ENCODE results near the gene KCTD1.

DNA sequence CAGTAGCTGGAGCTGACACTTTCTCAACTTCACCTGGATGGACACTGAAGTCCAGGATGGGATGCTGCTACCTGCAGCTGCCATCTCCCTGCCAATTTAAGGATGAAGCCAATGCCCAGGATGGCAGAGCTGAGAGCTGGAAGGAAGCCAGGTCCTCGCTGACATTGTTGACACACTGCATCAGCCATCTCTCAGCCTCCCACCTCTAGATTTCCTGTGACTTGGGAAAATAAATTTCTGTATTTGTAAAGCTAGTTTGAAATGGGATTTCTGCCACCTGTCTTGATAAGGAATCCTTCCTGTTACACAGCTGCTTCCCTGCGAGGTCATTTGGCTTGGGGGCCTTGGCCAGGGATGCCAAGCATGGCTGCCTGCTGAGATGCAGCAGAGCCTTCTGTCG is 43.5 kb downstream of the KCTD1 start:
- TF ChIP-seq, protein P1, sequence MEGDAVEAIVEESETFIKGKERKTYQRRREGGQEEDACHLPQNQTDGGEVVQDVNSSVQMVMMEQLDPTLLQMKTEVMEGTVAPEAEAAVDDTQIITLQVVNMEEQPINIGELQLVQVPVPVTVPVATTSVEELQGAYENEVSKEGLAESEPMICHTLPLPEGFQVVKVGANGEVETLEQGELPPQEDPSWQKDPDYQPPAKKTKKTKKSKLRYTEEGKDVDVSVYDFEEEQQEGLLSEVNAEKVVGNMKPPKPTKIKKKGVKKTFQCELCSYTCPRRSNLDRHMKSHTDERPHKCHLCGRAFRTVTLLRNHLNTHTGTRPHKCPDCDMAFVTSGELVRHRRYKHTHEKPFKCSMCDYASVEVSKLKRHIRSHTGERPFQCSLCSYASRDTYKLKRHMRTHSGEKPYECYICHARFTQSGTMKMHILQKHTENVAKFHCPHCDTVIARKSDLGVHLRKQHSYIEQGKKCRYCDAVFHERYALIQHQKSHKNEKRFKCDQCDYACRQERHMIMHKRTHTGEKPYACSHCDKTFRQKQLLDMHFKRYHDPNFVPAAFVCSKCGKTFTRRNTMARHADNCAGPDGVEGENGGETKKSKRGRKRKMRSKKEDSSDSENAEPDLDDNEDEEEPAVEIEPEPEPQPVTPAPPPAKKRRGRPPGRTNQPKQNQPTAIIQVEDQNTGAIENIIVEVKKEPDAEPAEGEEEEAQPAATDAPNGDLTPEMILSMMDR (IDR thresholded peaks at IDR 0.05 in 2 of 3, conservative IDR thresholded peaks at IDR 0.05 in 1 of 3; ENCODE audit: control insufficient read depth in 2 of 3, extremely low read depth in 1 of 3, insufficient read depth in 1 of 3, low read depth in 3 of 3, low read length in 3 of 3): no peak
- no peak for TF ChIP-seq POLR2A (IDR thresholded peaks at IDR 0.05; ENCODE audit: low read depth, low read length)
- no peak for TF ChIP-seq SMC3 (IDR thresholded peaks at IDR 0.05; ENCODE audit: borderline replicate concordance, low read length)
- no peak for TF ChIP-seq EGR1 (IDR thresholded peaks at IDR 0.05; ENCODE audit: borderline replicate concordance in 1 of 2, low read depth in 2 of 2, low read length in 2 of 2)
- TF ChIP-seq, protein P2, sequence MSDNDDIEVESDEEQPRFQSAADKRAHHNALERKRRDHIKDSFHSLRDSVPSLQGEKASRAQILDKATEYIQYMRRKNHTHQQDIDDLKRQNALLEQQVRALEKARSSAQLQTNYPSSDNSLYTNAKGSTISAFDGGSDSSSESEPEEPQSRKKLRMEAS (IDR thresholded peaks at IDR 0.05; ENCODE audit: low read depth, low read length): no peak
- TF ChIP-seq JUNB (IDR thresholded peaks at IDR 0.05): no peak
- TF ChIP-seq RAD21 (IDR thresholded peaks at IDR 0.05; ENCODE audit: insufficient read depth, low read depth, low read length): no peak
- no peak for TF ChIP-seq POLR2AphosphoS5 (IDR thresholded peaks at IDR 0.05; ENCODE audit: low read length)
- no peak for TF ChIP-seq SMARCA5 (IDR thresholded peaks at IDR 0.05)
- no peak for TF ChIP-seq EED (IDR thresholded peaks at IDR 0.05; ENCODE audit: low read depth)
